GM12892 (cell line): ENCODE results near the gene LINC01488.

ENCODE experiments used
- POLR2A ChIP-seq: IDR thresholded peaks from 2 replicates; pipeline ENCODE4 v1.6.1; 2011; ENCODE audit warnings: low read depth, low read length, control low read depth
- POLR2AphosphoS5 ChIP-seq: IDR thresholded peaks from 2 replicates; pipeline ENCODE4 v1.6.1; 2011; ENCODE audit warnings: low read depth, low read length, control low read depth
- TAF1 ChIP-seq: IDR thresholded peaks from 2 replicates; pipeline ENCODE4 v1.6.1; 2011; ENCODE audit warnings: low read depth, mild to moderate bottlenecking, control low read depth, low read length, borderline replicate concordance

DNA sequence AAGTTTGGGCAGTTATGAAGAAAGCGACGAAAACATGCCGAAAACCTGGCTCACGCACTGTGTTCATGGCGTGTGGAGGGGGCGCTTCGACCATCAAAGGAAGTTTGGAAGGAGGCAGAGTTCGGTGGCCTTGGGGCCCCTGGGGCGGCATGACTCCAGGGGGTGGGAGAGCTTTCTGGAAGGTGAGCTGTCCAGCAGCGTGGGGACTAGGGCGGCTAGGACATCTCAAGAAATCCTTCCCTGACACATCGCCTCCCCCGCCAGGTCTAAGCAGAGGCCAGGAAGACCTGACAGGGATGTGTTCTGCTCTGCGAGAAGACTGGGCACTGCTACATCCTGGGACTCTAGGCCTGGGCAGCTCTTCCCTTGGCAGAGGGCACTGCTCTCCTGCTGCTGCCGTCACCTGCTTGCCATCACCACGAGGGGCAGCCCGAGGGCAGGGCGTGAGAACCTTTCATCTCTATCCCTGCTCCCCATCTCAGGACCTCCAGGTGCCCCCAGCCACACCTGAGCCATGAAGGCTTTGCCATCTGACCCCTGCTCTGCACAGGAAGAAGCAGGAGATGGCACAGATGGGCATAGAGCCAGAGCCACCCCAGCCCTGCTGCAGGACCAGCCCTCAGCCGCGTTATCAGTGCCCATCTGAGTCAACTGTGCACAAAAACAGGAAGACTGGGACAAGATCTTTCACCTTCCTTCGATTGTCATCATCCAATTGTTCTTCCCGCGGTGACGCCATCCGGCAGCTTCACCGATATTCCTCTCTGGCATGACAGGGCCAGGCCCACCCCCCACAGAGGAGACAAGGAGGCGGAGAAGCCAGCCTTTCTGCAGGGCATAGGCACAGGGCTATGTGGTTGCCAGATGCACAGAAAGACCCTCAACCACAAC is 12.7 kb downstream of the LINC01488 start:
- TF ChIP-seq POLR2AphosphoS5 (no peak), TAF1 (no peak), POLR2A (no peak)
